HG02588 (cell line): ENCODE data around the gene GRPR.
"Not testable (repeated sequence)": the region's sequence is repeated elsewhere in the genome, so short reads cannot be mapped to it uniquely, and the experiment has no call there.

Source experiments
- ATAC-seq: cut with Tn5 transposase; IDR thresholded peaks from one replicate; pipeline ENCODE4 v1.9.1; 2021; ENCODE audit warnings: mild to moderate bottlenecking, moderate library complexity; ENCODE audit not compliant: unreplicated experiment

The GRPR gene

DNA sequence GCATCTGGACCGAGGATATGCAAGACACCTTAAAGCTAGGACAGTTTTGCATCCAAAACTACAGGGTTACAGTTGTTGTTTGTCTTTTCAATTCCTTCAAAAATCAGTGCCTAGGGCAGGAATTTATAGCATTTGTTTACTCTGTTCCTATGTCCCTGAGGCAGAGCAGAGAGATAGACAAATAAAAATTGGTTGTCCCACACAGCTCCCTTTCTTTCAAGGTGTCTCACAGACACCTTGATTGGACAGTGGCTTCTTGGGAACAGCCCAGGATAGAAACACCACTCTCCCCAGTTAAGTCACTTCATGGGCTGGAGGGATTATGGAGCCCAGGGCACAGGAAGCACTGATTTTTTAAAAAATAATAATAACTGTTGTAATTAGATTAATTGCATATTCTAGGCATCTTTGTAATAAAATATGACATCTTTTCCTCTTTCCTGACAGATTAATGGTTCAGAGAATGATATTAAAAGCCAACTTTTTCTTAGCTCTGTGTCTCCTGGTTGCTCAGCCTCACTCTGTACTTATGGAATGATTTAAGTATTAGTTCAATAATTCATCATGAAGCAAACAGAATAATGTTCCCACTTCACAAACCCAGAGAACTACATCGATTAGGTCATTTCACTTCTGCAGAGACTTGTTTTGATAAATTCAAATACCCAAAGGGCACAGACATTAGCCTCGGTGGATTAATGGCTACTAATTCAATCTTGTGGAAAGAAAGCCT lies 52.1 kb downstream of the GRPR start:
- ATAC-seq: no peak

DNA sequence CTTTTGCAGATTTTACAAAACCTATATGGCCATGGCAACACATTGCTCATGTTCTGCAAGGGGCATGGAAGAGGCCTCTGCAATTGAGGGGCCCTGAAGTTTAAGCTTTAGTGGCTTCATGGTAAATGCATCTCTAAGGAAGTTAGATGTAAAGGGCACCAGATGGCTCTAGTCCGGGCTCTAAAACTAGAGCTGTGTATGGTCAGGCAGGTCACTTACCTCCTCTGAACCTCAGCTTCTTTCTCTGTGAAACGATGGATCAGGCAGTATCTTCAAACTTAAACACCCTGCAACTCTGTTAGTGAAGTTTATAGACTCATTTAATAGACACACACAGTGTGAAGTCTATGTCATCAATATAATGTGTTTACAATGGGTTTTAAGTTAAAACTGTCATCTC lies 53.9 kb downstream of the GRPR start:
- no peak for ATAC-seq

DNA sequence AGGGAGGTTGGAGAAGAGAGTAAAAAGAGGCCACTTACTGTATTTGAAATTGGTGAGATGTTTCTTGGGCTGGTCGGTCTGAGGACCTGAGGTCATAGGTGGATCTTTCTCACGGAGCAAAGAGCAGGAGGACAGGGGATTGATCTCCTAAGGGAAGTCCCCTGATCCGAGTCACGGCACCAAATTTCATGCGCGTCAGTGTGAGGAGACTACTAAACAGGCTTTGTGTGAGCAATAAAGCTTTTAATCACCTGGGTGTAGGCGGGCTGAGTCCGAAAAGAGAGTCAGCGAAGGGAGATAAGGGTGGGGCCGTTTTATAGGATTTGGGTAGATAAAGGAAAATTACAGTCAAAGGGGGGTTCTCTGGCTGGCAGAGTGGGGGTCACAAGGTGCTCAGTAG lies 60.5 kb downstream of the GRPR start:
- ATAC-seq: not testable (repeated sequence)

DNA sequence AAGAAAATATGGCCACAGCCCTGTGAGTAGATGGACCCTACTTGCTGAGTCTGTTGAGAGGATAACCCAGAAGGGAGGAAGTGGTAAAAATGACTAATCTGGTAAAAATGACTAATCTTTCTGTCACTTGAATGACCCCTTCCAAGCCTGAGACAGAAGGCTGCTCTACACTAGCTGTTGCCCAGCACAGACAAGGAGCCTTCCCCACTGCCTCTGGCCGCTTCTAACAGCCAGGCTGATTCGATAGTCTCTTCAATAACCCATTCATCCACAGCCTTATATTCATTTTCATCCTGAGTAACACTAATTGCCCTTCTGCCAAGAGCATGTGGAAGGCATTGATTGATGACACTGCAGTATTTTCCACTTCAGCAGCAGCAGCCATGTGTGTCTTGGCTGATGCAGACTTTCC lies 62.4 kb downstream of the GRPR start:
- ATAC-seq: peak; percentile 91

DNA sequence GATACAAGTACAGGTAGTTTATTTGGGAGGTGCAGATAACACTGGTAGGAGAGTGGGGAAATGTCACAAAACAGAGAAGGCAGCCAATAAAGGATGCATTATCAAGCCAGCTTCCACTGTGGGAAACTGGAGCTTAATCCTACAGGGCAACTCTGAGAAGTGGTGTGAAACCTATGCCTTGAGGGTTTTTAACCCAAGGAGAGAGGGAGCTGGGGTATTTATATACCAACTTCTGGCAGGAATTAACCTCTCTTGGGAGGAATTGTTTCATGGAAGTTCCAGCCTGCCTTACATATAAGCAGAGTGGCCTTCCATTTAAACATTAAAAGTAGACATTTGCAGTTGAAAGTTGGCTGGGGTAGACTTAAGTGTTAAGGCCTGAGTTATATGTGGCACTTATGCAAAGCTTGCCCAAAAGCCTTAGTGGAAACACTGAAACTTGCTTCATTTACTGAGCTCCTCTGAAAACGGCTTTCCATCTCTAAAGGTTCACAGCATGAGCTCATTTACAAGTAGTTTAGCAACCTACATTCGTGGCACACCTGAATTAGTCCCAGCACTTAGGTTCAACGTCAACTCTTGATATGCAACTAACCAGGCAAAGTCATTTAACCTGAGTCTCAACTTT lies 63.1 kb downstream of the GRPR start:
- no peak for ATAC-seq

DNA sequence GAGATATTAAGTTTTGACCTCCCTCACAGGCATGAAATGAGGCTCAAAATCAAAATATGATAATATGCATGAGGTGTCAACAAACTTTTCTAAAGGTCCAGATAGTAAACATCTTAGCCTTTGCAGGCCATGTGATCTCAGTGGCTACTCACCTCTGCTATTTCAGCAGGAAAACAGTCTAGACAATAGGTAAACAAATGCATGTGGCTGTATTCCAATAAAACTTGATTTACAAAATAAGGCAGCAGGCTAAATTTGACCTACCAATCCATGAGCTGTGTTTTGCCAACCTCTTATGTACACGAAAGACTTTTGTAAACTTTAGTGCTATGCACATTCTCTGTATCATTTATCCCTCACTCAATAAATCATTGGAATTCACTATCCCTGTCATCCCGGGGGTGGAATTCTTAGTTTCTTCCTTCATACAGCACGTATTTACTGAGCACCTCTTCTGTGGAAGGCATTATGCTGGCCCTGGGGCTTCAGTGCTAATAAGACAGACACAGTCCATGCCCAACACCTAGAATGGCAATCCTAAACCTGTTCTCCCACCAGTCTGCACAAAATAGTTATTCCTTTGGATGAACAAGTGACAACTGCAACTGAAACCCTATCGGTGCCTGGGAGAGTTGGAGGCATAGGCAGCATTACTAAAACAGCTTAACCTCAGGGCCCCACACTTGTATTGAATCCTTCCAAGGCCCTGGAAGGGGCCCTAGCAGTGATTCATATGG lies 63.8 kb downstream of the GRPR start:
- no peak for ATAC-seq

DNA sequence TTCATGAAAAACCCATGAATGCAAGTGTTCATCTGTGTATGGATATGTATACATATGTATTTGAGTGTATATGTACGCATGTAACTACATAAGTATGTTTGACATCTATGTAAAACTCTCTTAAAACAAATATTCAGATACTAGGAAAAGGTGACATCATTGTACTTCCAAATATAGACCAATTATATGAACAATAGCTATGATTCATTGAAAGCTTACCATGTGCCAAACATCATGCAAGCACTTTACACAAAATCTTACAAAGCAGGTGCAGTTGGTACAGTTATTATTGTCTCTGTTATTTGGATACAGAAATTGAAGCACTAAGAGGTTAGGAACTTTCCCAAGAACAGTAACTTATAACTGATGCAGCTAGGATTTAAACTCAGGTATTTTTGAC lies 65.3 kb downstream of the GRPR start:
- no peak for ATAC-seq

DNA sequence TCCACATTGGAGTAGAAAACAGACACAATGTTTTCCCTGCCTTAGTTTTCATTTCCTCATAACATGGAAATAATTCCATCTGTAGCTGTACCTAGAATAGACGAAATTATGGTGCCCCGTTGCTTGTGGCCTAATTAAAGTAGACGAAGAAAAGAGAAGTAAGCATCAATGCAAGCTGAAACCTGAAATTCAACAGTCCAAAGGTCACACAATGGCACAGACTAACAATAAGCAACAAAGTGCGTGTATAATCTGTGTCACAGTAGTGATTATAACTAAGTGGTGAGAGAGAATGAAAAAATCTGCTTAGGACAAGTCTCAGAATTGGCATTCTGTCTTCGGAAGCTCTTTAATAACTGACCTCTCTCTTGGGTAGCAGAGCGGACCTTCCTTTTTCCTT lies 68.2 kb downstream of the GRPR start:
- ATAC-seq: no peak

DNA sequence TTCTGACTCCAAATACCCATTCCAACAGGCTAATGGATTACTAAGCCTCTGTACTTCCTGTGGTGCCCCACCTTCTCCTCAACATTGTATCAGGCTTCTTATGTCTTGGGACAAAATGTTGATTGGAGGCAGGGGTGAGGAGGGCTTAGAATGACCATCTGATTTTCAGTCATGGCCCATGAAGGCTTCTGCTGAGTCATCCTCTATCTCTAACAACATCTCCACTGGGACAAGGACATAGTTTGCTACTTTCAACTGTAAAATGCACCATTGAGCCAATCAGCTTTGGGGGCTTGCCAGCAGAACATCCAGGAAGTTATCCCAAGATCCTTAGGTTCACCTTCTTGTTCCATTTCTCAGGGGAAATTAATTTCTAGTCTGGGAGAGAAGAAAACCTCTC lies 73.5 kb downstream of the GRPR start:
- no peak for ATAC-seq

DNA sequence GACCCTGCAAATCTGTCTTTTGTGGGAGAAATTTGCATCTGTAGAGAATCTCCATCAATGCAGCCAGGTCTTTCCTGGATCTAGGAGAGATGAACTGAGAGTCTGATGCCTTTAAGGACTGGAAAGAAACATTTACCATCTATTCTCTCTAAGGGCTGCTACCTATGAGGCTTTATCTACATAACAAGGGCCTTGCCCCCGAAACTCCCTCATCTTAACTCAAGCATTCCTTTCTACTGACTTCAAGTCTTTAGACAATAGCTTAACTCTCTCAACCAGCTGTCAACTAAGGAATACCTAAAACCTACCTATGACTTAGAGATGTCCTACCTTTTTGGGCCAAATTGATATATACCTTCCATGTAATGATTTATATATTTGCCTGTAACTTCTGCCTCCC lies 76.0 kb downstream of the GRPR start:
- ATAC-seq: no peak

DNA sequence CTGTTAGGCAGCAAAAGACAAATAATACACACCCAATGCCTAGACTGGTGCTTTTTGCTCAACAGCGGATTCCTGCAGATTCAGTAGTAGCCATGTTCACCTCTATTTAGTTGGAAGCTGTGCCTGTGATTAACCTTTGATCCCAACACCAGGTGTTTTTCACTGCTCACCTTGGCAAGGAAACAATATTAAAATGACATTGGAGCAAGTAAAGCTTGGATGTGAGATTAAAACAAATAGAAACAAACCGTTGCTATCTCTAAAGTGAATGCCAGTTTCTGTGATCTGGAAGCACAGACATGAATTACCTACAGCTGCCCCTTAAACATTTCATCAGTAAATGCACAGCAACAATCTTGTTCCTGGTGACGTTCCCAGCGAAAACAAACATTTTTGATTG lies 79.6 kb downstream of the GRPR start:
- no peak for ATAC-seq
